Bronchial epithelial cell (primary cell): ENCODE measurements around the gene ICOS. TPM values are rescaled to one million over a fixed set of nuclear protein-coding genes. Genes with fewer than 3 reads are reported as not detected.

ENCODE experiments used
- DNase-seq: peaks from one replicate; pipeline ENCODE4 v3.0.0-alpha.2; 2010; ENCODE audit warnings: low read depth
- FAIRE-seq: peaks from 2 replicates; lab custom pipeline; 2011; peaks lifted over from hg19 to GRCh38; lab: Jason Lieb, UNC
- H3K27me3 ChIP-seq: 2 replicates; pipeline ENCODE4 v1.5.1; 2011; ENCODE audit warnings: low read length; ENCODE audit not compliant: control insufficient read depth, insufficient read depth
- H3K36me3 ChIP-seq: 2 replicates; pipeline ENCODE4 v1.5.1; 2011; ENCODE audit warnings: low read length; ENCODE audit not compliant: control insufficient read depth, insufficient read depth
- H3K4me3 ChIP-seq: 2 replicates; pipeline ENCODE4 v1.5.1; 2011; ENCODE audit warnings: mild to moderate bottlenecking, low read depth, low read length, control low read depth
- CTCF ChIP-seq: IDR thresholded peaks from 2 replicates; pipeline ENCODE4 v1.5.1; 2011; ENCODE audit warnings: mild to moderate bottlenecking, moderate library complexity, low read length, control low read depth, inconsistent platforms; ENCODE audit not compliant: insufficient read depth, severe bottlenecking
- total RNA-seq: library from RNA; depleted of rRNA; stranded (reverse); fragments of >200 nt; gene quantifications from 2 replicates; pipeline ENCODE4 v1.2.1, GENCODE V29; 2014

ICOS gene
- total RNA-seq, 1 donor from 2014 or later = not detected

- TF ChIP-seq CTCF = peak; percentile 56
- no peak for FAIRE-seq
- Histone ChIP-seq H3K4me3 (no peak overlapping the region), H3K36me3 (no peaks in the 10 kb centered on the region), H3K27me3 (no peaks in the 10 kb centered on the region)
- DNase-seq = peak; percentile 41
Measured at GRCh38 chr2:203909261-203909967, 27.1 kb upstream of the ICOS start.

GRCh38 chr2:203909974-203910373 is 26.6 kb upstream of the ICOS start:
- no peak for TF ChIP-seq CTCF
- no peak overlapping the region for H3K4me3 ChIP-seq
- DNase-seq (no peak), FAIRE-seq (no peak)
- no peaks in the 10 kb centered on the region for H3K36me3 ChIP-seq
- no peaks in the 10 kb centered on the region for H3K27me3 ChIP-seq

- no peaks in the 10 kb centered on the region for H3K27me3 ChIP-seq
- TF ChIP-seq CTCF = no peak
- no peaks in the 10 kb centered on the region for H3K36me3 ChIP-seq
- no peak overlapping the region for H3K4me3 ChIP-seq
- FAIRE-seq (no peak), DNase-seq (no peak)
Measured at GRCh38 chr2:203913947-203914346, 22.6 kb upstream of the ICOS start.

GRCh38 chr2:203914546-203915182 is 21.9 kb upstream of the ICOS start:
- DNase-seq (no peak), FAIRE-seq (no peak)
- TF ChIP-seq CTCF = no peak
- Histone ChIP-seq H3K4me3 (no peak overlapping the region), H3K27me3 (no peaks in the 10 kb centered on the region), H3K36me3 (no peaks in the 10 kb centered on the region)

GRCh38 chr2:203915256-203915655 is 21.3 kb upstream of the ICOS start:
- no peak for FAIRE-seq
- no peak overlapping the region for H3K4me3 ChIP-seq
- TF ChIP-seq CTCF = no peak
- DNase-seq = no peak
- no peaks in the 10 kb centered on the region for H3K36me3 ChIP-seq
- no peaks in the 10 kb centered on the region for H3K27me3 ChIP-seq

GRCh38 chr2:203916756-203917155 is 19.8 kb upstream of the ICOS start:
- H3K27me3 ChIP-seq = no peaks in the 10 kb centered on the region
- H3K4me3 ChIP-seq = no peak overlapping the region
- no peaks in the 10 kb centered on the region for H3K36me3 ChIP-seq
- FAIRE-seq = no peak
- no peak for DNase-seq
- no peak for TF ChIP-seq CTCF
